Coronary artery (tissue), 2 donors: ENCODE results near the gene EDNRA.

ENCODE experiments used
- DNase-seq: peaks from one replicate; pipeline ENCODE4 v3.0.0-alpha.2; 2017; ENCODE audit warnings: low spot score
- H3K27ac ChIP-seq, 2 donors: fragments of 200-600 bp; sonication (generic); one replicate each; pipeline ENCODE4 v1.5.1; 2016 to 2019
- H3K4me3 ChIP-seq: fragments of 200-600 bp; sonication (generic); 2 replicates; pipeline ENCODE4 v1.5.1; 2016; ENCODE audit warnings: mild to moderate bottlenecking, moderate library complexity
- TF ChIP-seq, protein P1 (sequence below): fragments of 200-600 bp; sonication (generic); IDR thresholded peaks from one replicate; pipeline ENCODE4 v1.5.1; 2019; ENCODE audit warnings: antibody characterized with exemption

The EDNRA gene

GRCh38 chr4:147524601-147525000 is 43.7 kb downstream of the EDNRA start:
- H3K4me3 ChIP-seq, result no peak overlapping the region
- TF ChIP-seq, protein P1, sequence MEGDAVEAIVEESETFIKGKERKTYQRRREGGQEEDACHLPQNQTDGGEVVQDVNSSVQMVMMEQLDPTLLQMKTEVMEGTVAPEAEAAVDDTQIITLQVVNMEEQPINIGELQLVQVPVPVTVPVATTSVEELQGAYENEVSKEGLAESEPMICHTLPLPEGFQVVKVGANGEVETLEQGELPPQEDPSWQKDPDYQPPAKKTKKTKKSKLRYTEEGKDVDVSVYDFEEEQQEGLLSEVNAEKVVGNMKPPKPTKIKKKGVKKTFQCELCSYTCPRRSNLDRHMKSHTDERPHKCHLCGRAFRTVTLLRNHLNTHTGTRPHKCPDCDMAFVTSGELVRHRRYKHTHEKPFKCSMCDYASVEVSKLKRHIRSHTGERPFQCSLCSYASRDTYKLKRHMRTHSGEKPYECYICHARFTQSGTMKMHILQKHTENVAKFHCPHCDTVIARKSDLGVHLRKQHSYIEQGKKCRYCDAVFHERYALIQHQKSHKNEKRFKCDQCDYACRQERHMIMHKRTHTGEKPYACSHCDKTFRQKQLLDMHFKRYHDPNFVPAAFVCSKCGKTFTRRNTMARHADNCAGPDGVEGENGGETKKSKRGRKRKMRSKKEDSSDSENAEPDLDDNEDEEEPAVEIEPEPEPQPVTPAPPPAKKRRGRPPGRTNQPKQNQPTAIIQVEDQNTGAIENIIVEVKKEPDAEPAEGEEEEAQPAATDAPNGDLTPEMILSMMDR, result no peak
- DNase-seq, result no peak
- no peak overlapping the region for H3K27ac ChIP-seq

GRCh38 chr4:147525494-147526271 is 44.8 kb downstream of the EDNRA start:
- no peak overlapping the region for H3K27ac ChIP-seq
- no peak for DNase-seq
- no peak overlapping the region for H3K4me3 ChIP-seq
- TF ChIP-seq, protein P1, result no peak

DNA sequence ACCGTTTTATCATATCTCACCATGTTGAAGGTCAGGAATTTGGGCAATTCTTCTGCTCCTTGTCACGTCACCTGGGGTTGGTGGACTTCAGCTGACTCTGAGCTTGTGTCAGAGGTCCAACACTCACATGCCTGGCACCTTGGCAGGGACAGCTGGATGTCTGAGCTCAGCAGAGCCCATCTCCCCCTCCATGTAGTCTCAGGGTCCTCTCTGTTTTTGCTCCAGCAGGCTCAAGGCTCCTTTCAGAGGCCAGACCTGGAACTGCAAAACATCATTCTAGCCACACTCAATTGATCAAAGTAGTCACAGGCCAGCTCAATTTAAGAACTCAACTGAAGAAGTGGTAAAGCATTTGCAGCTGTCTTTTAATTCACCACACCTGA is 45.4 kb downstream of the EDNRA start:
- TF ChIP-seq, protein P1, result no peak
- H3K27ac ChIP-seq, result no peak overlapping the region
- H3K4me3 ChIP-seq, result no peak overlapping the region
- DNase-seq, result no peak

DNA sequence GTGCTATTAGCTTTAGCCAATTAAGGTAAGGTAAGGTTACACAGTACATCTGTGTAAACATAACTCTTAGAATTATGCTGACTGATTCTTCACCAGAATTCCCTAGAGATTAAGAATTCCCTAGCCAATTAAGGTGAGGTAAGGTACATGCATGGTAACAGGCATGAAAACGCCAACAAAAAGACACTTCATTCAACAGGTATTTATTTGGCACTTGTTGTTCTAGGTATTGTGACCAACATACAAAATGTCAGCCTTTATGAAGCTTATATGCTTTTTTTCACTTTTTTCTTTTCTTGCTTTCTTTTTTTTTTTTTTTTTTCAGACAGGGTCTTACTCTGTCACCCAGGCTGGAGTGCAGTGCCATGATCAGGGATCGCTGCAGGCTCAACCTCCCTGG is 47.2 kb downstream of the EDNRA start:
- TF ChIP-seq, protein P1, result no peak
- no peak for DNase-seq
- H3K27ac ChIP-seq, result no peak overlapping the region
- H3K4me3 ChIP-seq, result no peak overlapping the region

- H3K27ac ChIP-seq, result no peak overlapping the region
- H3K4me3 ChIP-seq, result no peak overlapping the region
- TF ChIP-seq, protein P1, result no peak
- no peak for DNase-seq
Measured at GRCh38 chr4:147530134-147530533, 49.2 kb downstream of the EDNRA start.

GRCh38 chr4:147530723-147531122 is 49.8 kb downstream of the EDNRA start:
- TF ChIP-seq, protein P1, result no peak
- no peak overlapping the region for H3K4me3 ChIP-seq
- DNase-seq, result no peak
- no peak overlapping the region for H3K27ac ChIP-seq

DNA sequence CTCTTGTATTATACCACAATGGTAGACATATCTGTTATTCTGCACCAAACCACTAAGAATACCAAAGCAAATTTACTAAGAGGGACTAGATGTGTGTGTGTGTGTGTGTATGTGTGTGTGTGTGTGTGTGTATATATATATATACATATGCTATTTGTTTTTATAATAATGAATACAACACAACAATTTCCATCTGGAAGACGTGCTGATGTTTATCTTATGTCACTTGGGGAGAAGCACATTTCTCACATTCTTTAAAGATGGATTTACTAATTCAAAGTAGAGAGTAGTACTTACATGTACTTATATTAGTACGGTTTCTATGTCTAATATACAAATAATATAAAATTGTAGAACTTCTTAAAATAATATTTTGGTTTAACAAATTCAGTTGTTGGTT is 52.0 kb downstream of the EDNRA start:
- TF ChIP-seq, protein P1, result no peak

More for the DNA sequence above, 52.0 kb downstream of the EDNRA start:
- Histone ChIP-seq H3K4me3 (no peak overlapping the region), H3K27ac (no peak overlapping the region)
- no peak for DNase-seq
